ENCODE measurements around the gene PIEZO1. TPM values are rescaled to one million over a fixed set of nuclear protein-coding genes. Genes with fewer than 3 reads are reported as not detected.

Gene PIEZO1
- polyA plus RNA-seq, 1 of the 3 experiments (the other 2 are of a cell fraction), result 184 TPM

GRCh38 chr16:88705076-88705684, 79.8 kb downstream of the PIEZO1 start:
- 71% methylated on average over 3 of the region's 9 CpGs for WGBS (ENCODE audit: low lambda C conversion rate)
- Histone ChIP-seq H3K27me3 (ENCODE audit: insufficient read depth) (no peaks in the 10 kb centered on the region), H3K4me3 (ENCODE audit: low read depth in 2 of 2, low read length in 1 of 2) (peak overlapping the region; percentile 94 to 99), H3K27ac (ENCODE audit: low read depth in 2 of 2, low read length in 1 of 2) (no peak overlapping the region), H3F3A (replicated peaks; ENCODE audit: insufficient read depth) (peaks cover 8% of the 10 kb centered on the region), H3K9ac (peak overlapping the region; percentile 67), H3K9me3 (no peaks in the 10 kb centered on the region), H3K4me1 (ENCODE audit: control insufficient read depth in 1 of 2, insufficient read depth in 2 of 2, low read depth in 1 of 2, low read length in 1 of 2) (peaks cover 13 to 16% of the 10 kb centered on the region in 2 experiments; a peak in 3 of 4 replicates), H3K79me2 (ENCODE audit: insufficient read depth) (peaks cover 67% of the 10 kb centered on the region), H3K9me2 (no peaks in the 10 kb centered on the region), H3K4me2 (peak overlapping the region; percentile 97), H3K36me3 (replicated peaks in 1 of 2; ENCODE audit: control insufficient read depth in 1 of 2, insufficient read depth in 2 of 2, low read length in 1 of 2) (peaks cover 0 to under 1% of the 10 kb centered on the region in 2 experiments), H2AFZ (ENCODE audit: low read depth) (no peak overlapping the region), H4K20me1 (ENCODE audit: insufficient read depth) (0 out of 2 replicates have a peak, but pooled peaks cover 6% of the 10 kb centered on the region)
- no peak for TF ChIP-seq MEF2A (IDR thresholded peaks at IDR 0.05; ENCODE audit: borderline replicate concordance, low read depth)
- no peak for TF ChIP-seq TCF12 (IDR thresholded peaks at IDR 0.05)
- TF ChIP-seq NFIC (IDR thresholded peaks at IDR 0.05; ENCODE audit: borderline replicate concordance), result no peak
- no peak for TF ChIP-seq FOXJ3 (CRISPR knock-in tag; IDR thresholded peaks at IDR 0.05)
- no peak for TF ChIP-seq SIN3A (IDR thresholded peaks at IDR 0.05; ENCODE audit: borderline replicate concordance, low read depth, low read length)
- no peak for TF ChIP-seq RCOR1 (IDR thresholded peaks at IDR 0.05; ENCODE audit: low read length)
- no peak for TF ChIP-seq TEAD4 (IDR thresholded peaks at IDR 0.05; ENCODE audit: borderline replicate concordance, insufficient read depth)
- TF ChIP-seq TAF1 (IDR thresholded peaks at IDR 0.05; ENCODE audit: borderline replicate concordance, low read depth, low read length), result no peak
- TF ChIP-seq FOSL2 (IDR thresholded peaks at IDR 0.05; ENCODE audit: borderline replicate concordance, low read depth), result no peak
- TF ChIP-seq POLR2AphosphoS5 (IDR thresholded peaks at IDR 0.05; ENCODE audit: low read depth, low read length), result no peak
- no peak for TF ChIP-seq EP300 (IDR thresholded peaks at IDR 0.05; ENCODE audit: borderline replicate concordance in 1 of 2, low read depth in 1 of 2, low read length in 1 of 2)
- POLR2A ChIA-PET, result no interaction called here
- CTCF ChIA-PET, result interaction anchor here (1.9 kb wide), 1 partner anchor 32 kb away, joined by 7 read pairs; no protein-coding TSS in a partner anchor
- DNase-seq, result no peak

GRCh38 chr16:88703486-88704309, 81.3 kb downstream of the PIEZO1 start:
- 83% methylated on average over 18 of the region's 26 CpGs for WGBS (ENCODE audit: low lambda C conversion rate)
- Histone ChIP-seq H3K79me2 (ENCODE audit: insufficient read depth) (peaks cover 58% of the 10 kb centered on the region), H4K20me1 (ENCODE audit: insufficient read depth) (0 out of 2 replicates have a peak, but pooled peaks cover 6% of the 10 kb centered on the region), H3K9me3 (no peaks in the 10 kb centered on the region), H3F3A (replicated peaks; ENCODE audit: insufficient read depth) (peaks cover 8% of the 10 kb centered on the region), H3K36me3 (replicated peaks in 1 of 2; ENCODE audit: control insufficient read depth in 1 of 2, insufficient read depth in 2 of 2, low read length in 1 of 2) (peaks cover 0 to 4% of the 10 kb centered on the region in 2 experiments), H3K27me3 (ENCODE audit: insufficient read depth) (no peaks in the 10 kb centered on the region), H3K4me3 (ENCODE audit: low read depth in 2 of 2, low read length in 1 of 2) (no peak overlapping the region), H3K9ac (no peak overlapping the region), H2AFZ (ENCODE audit: low read depth) (no peak overlapping the region), H3K4me1 (ENCODE audit: control insufficient read depth in 1 of 2, insufficient read depth in 2 of 2, low read depth in 1 of 2, low read length in 1 of 2) (peaks cover 13 to 16% of the 10 kb centered on the region in 2 experiments; a peak in 3 of 4 replicates), H3K9me2 (no peaks in the 10 kb centered on the region), H3K4me2 (no peak overlapping the region; the same call in 1 of the 2 replicates), H3K27ac (ENCODE audit: low read depth in 2 of 2, low read length in 1 of 2) (no peak overlapping the region)
- CTCF ChIA-PET, result no interaction called here
- POLR2A ChIA-PET, result no interaction called here
- no peak for DNase-seq
- TF ChIP-seq MAX (IDR thresholded peaks at IDR 0.05; ENCODE audit: low read depth) (no peak), ELF1 (IDR thresholded peaks at IDR 0.05) (no peak), POLR2AphosphoS5 (IDR thresholded peaks at IDR 0.05; ENCODE audit: low read depth, low read length) (no peak), RFX5 (IDR thresholded peaks at IDR 0.05; ENCODE audit: low read length) (no peak), YY1 (IDR thresholded peaks at IDR 0.05; ENCODE audit: low read depth) (no peak), ZBTB33 (IDR thresholded peaks at IDR 0.05; ENCODE audit: borderline replicate concordance, low read depth) (no peak)

Data from SK-N-SH (cell line).